Suprapubic skin (tissue), 3 donors: ENCODE results near the gene MTFR1L.

ENCODE experiments used
- EP300 ChIP-seq: sonication (generic); formaldehyde crosslinking; IDR thresholded peaks from one replicate; pipeline ENCODE4 v1.6.1; 2017; ENCODE audit warnings: antibody characterized with exemption
- POLR2A ChIP-seq, 2 donors: fragments of 450-650 bp; IDR thresholded peaks; one replicate each; pipeline ENCODE4 v1.6.1; 2017; ENCODE audit warnings: antibody characterized with exemption in 2 of 2, mild to moderate bottlenecking in 2 of 2, moderate library complexity in 2 of 2
- TF ChIP-seq, protein P1 (sequence below), 2 donors: fragments of 200-600 bp in 1 of 2; fragments of 450-650 bp in 1 of 2; sonication (generic) in 1 of 2; IDR thresholded peaks; one replicate each; pipeline ENCODE4 v1.5.1; 2016 to 2019; ENCODE audit warnings: antibody characterized with exemption in 2 of 2, mild to moderate bottlenecking in 1 of 2, moderate library complexity in 1 of 2

GRCh38 chr1:25792115-25792514, 27.6 kb upstream of the MTFR1L start:
- TF ChIP-seq POLR2A (IDR thresholded peaks at IDR 0.05) (no peak), EP300 (no peak)
- TF ChIP-seq, protein P1, sequence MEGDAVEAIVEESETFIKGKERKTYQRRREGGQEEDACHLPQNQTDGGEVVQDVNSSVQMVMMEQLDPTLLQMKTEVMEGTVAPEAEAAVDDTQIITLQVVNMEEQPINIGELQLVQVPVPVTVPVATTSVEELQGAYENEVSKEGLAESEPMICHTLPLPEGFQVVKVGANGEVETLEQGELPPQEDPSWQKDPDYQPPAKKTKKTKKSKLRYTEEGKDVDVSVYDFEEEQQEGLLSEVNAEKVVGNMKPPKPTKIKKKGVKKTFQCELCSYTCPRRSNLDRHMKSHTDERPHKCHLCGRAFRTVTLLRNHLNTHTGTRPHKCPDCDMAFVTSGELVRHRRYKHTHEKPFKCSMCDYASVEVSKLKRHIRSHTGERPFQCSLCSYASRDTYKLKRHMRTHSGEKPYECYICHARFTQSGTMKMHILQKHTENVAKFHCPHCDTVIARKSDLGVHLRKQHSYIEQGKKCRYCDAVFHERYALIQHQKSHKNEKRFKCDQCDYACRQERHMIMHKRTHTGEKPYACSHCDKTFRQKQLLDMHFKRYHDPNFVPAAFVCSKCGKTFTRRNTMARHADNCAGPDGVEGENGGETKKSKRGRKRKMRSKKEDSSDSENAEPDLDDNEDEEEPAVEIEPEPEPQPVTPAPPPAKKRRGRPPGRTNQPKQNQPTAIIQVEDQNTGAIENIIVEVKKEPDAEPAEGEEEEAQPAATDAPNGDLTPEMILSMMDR (IDR thresholded peaks at IDR 0.05) = no peak
